Hematopoietic multipotent progenitor cell treated with erythropoietin and hydrocortisone succinate and interleukin-3 and kit ligand, for 6 days (in vitro differentiated cells): ENCODE results near the gene ACP7.
"Not testable (repeated sequence)": the region's sequence is repeated elsewhere in the genome, so short reads cannot be mapped to it uniquely, and the experiment has no call there.

Experiments
- DNase-seq: peaks from one replicate; pipeline ENCODE4 v3.0.0-alpha.2; 2015

ACP7 gene

GRCh38 chr19:39083983-39084731 lies at the start of gene ACP7:
Gene ACP7, plus strand, starts transcription at chr19:39084368. Its CDS starts 902 bp downstream, at chr19:39085270.
- no peak for DNase-seq

- no peak for DNase-seq
Measured at GRCh38 chr19:39036581-39036980, 47.6 kb upstream of the ACP7 start.

- DNase-seq = no peak
Measured at GRCh38 chr19:39037194-39037593, 47.0 kb upstream of the ACP7 start.

- DNase-seq = peak; percentile 69
Measured at GRCh38 chr19:39038098-39038497, 46.1 kb upstream of the ACP7 start.

- DNase-seq = no peak
Measured at GRCh38 chr19:39045506-39045905, 38.7 kb upstream of the ACP7 start.

- peak; percentile 66 for DNase-seq
Measured at GRCh38 chr19:39046037-39046821, 37.9 kb upstream of the ACP7 start.

GRCh38 chr19:39047073-39047472 lies 37.1 kb upstream of the ACP7 start:
- no peak for DNase-seq

- DNase-seq = peak; percentile 76
Measured at GRCh38 chr19:39052243-39052746, 31.9 kb upstream of the ACP7 start.

- DNase-seq = no peak
Measured at GRCh38 chr19:39052846-39053245, 31.3 kb upstream of the ACP7 start.

- DNase-seq = no peak
Measured at GRCh38 chr19:39053276-39054090, 30.7 kb upstream of the ACP7 start.

GRCh38 chr19:39054091-39054470 lies 30.1 kb upstream of the ACP7 start:
- no peak for DNase-seq

- no peak for DNase-seq
Measured at GRCh38 chr19:39057615-39058014, 26.6 kb upstream of the ACP7 start.

- no peak for DNase-seq
Measured at GRCh38 chr19:39059302-39059701, 24.9 kb upstream of the ACP7 start.

GRCh38 chr19:39060171-39060570 lies 24.0 kb upstream of the ACP7 start:
- no peak for DNase-seq

GRCh38 chr19:39064405-39064804 lies 19.8 kb upstream of the ACP7 start:
- no peak for DNase-seq

GRCh38 chr19:39065928-39066327 lies 18.2 kb upstream of the ACP7 start:
- DNase-seq = no peak

GRCh38 chr19:39067104-39067503 lies 17.1 kb upstream of the ACP7 start:
- DNase-seq = no peak

GRCh38 chr19:39068259-39068658 lies 15.9 kb upstream of the ACP7 start:
- not testable (repeated sequence) for DNase-seq

GRCh38 chr19:39070888-39071287 lies 13.3 kb upstream of the ACP7 start:
- no peak for DNase-seq

GRCh38 chr19:39074205-39074692 lies 9.9 kb upstream of the ACP7 start:
- no peak for DNase-seq

- DNase-seq = no peak
Measured at GRCh38 chr19:39074942-39075341, 9.2 kb upstream of the ACP7 start.

- no peak for DNase-seq
Measured at GRCh38 chr19:39077323-39077722, 6.8 kb upstream of the ACP7 start.
